Fibroblast of pulmonary artery (primary cell): ENCODE measurements around the gene SUZ12.

ENCODE experiments used
- DNase-seq: peaks from one replicate; pipeline ENCODE4 v3.0.0-alpha.2; 2010; ENCODE audit warnings: low read depth
- H3K4me3 ChIP-seq: replicated peaks from 2 replicates; pipeline ENCODE4 v1.5.1; 2011; ENCODE audit warnings: low read depth, mild to moderate bottlenecking, control low read depth, low read length, moderate library complexity
- TF ChIP-seq, protein P1 (sequence below): IDR thresholded peaks from 2 replicates; pipeline ENCODE4 v1.5.1; 2011; ENCODE audit warnings: mild to moderate bottlenecking, control low read depth, low read length, inconsistent platforms; ENCODE audit errors: missing control alignments

Gene SUZ12

DNA sequence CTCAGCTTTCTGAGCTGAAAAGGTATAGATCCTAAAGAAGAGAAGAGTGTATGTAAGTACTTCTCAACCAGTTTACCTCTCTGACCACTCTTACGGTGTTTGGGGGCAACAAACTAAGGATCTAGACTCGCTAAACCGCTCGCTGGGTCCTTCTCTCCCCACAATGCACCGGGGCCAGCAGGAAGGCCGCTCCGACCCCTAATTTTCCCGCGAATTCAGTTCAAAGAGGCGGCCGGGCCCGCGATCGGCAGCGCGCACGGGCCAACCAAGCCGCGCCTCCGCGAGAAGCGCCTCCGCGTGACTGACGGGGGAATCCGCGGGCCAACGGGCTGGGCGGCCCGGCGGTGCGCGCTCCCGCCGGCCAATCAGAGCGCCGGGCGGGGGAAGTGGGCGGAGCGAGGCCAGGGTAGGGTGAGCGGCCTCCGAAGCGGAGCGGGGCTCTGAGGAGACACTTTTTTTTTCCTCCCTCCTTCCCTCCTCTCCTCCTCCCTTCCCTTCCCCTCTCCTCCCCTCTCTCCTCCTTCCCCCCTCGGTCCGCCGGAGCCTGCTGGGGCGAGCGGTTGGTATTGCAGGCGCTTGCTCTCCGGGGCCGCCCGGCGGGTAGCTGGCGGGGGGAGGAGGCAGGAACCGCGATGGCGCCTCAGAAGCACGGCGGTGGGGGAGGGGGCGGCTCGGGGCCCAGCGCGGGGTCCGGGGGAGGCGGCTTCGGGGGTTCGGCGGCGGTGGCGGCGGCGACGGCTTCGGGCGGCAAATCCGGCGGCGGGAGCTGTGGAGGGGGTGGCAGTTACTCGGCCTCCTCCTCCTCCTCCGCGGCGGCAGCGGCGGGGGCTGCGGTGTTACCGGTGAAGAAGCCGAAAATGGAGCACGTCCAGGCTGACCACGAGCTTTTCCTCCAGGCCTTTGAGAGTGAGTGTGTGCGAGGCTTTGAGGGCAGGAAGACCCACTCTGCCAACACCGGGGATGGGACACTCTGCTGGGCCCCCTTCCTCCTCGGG lies at the start of gene SUZ12:
Gene SUZ12 (plus strand): TSS at position 393 of the 995 bp plus-strand sequence. CDS start 240 bp downstream, at position 633.
- peak within 1 kb of the TSS; percentile 69 for H3K4me3 ChIP-seq
- peak; percentile 92 for DNase-seq

DNA sequence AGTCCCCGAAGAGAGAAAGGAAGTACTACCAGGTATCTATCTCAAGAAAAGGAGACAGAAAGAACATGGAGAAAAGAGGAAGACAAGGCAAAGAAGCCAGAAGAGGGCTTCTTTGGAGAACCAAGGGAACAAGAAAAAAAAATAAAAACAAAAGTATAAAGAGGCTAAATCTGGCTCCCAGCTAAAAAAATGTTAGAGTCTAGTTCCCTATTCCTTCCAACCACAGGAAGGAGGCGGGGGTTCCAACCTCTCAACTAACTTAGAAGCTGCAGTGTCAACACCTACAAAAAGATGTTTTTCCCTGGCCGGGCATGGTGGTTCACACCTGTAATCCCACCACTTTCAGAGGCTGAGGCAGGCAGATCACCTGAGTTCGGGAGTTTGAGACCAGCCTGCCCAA lies 48.7 kb upstream of the SUZ12 start:
- DNase-seq = no peak
- H3K4me3 ChIP-seq = no peak overlapping the region
- TF ChIP-seq, protein P1, sequence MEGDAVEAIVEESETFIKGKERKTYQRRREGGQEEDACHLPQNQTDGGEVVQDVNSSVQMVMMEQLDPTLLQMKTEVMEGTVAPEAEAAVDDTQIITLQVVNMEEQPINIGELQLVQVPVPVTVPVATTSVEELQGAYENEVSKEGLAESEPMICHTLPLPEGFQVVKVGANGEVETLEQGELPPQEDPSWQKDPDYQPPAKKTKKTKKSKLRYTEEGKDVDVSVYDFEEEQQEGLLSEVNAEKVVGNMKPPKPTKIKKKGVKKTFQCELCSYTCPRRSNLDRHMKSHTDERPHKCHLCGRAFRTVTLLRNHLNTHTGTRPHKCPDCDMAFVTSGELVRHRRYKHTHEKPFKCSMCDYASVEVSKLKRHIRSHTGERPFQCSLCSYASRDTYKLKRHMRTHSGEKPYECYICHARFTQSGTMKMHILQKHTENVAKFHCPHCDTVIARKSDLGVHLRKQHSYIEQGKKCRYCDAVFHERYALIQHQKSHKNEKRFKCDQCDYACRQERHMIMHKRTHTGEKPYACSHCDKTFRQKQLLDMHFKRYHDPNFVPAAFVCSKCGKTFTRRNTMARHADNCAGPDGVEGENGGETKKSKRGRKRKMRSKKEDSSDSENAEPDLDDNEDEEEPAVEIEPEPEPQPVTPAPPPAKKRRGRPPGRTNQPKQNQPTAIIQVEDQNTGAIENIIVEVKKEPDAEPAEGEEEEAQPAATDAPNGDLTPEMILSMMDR = no peak

DNA sequence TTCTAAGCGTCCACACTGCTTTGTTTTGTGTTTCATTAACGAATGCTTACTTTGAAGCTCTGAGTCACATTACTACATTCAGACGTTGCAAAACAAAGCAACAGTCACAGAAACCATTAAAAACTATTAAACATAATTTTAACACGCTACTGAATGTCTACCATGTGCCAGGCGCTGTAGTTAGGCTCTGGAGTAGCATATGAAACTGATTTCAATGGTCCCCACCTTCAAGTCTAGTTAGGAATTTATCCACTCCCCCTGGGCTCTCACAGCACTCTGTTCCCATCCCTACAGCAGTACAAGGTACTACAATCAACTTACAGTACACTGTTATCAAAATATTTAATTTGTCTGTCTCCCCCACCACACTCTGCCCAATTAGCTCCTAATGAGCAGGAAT lies 35.9 kb upstream of the SUZ12 start:
- TF ChIP-seq, protein P1 = no peak
- peak; percentile 30 for DNase-seq
- H3K4me3 ChIP-seq = peak overlapping the region; percentile 88

DNA sequence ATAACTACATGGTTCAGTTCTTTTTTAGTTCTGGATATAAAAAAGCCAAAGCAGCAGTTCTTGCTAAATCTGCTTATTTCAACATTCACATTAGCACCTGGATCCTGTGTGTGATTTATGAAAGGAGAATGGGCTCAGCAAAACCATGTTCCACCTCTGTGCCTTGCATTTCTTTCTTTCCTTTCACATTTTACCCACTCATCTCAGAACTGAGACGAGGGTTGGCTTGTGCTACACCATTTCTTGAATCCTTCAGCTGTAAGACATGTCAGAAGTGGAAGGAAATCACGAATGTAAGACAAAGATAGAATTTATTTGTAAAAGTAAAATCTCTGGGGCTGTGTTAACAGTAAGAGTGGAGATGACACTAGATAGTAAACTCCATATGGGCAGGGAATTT lies 34.1 kb upstream of the SUZ12 start:
- H3K4me3 ChIP-seq = no peak overlapping the region
- DNase-seq = no peak
- TF ChIP-seq, protein P1 = no peak

DNA sequence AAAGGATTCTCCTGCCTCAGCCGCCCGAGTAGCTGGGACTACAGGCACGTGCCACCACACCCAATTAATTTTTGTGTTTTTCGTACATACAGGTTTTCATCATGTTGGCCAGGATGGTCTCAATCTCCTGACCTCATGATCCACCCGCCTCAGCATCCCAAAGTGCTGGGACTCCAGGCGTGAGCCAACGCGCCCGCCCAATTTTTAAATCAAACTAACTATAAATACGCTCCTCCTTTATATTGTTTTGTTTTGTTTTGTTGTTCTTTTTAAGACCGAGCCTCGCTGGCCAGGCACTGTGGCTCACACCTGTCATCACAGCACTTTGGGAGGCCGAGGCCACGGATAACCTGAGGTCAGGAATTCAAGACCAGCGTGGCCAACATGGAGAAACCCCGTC lies 33.4 kb upstream of the SUZ12 start:
- TF ChIP-seq, protein P1 = no peak
- no peak for DNase-seq

DNA sequence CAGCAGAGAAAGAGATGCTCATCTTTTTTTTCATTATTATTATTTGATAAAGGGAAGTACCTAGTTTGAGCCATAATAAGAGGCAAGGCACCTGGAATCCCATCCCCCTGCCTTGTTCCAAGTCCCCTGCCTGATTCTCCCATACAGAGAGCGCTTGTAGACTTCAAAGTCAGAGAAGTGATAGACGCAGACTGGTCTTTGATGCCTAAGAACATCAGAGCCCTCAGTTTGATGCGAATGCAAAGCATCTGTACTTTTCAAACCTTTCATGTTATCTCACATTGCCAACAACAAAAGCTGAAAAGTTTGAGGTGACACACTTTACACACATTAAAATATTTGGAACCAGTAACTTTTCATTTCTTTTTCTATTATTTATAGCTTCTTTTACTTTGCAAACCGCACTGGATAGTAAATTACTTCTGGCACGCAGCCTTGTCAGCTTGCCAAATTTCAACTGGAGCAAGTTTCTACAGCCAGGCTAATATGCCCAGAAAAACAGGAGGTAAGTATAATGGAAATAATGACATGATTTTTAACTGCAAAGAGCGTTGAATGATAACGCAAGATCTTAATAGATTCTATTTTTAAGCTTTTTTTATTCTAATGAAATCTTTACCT lies 29.4 kb upstream of the SUZ12 start:
- no peak overlapping the region for H3K4me3 ChIP-seq
- DNase-seq = peak; percentile 65
- TF ChIP-seq, protein P1 = no peak

More for the DNA sequence above, 33.4 kb upstream of the SUZ12 start:
- no peak overlapping the region for H3K4me3 ChIP-seq

DNA sequence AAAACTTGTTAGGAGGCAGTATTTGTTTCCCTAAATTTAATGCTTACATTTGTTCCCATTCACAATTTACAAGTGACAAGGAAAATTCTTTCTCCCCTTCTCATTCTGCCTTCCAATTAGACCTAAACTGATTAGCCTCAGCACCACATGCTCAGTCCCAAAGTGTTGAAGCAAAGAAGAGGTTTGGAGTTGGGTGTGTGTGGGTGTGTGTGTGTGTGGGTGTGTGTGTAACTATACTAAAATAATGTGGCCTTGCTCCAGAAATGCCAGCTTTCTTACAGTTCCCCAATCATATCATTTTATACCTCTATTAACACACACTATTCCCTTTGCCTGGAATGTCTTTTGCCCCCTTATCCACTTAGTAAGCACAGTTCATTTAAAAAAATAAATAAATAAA lies 28.4 kb upstream of the SUZ12 start:
- H3K4me3 ChIP-seq = no peak overlapping the region
- TF ChIP-seq, protein P1 = no peak
- DNase-seq = no peak
